ENCODE results near the gene EEPD1. TPM values are rescaled to one million over a fixed set of nuclear protein-coding genes. Genes with fewer than 3 reads are reported as not detected.
"Not testable (repeated sequence)": the region's sequence is repeated elsewhere in the genome, so short reads cannot be mapped to it uniquely, and the experiment has no call there.

The EEPD1 gene
- total RNA-seq, 2 experiments from 2014 or later, result 1.4 to 3.3 TPM

- DNase-seq (peak; percentile 27), ATAC-seq (no peak)
- Mint-ChIP-seq H3K27ac (no peak overlapping the region), H3K27me3 (peaks cover 3% of the 10 kb centered on the region), H3K4me3 (no peak overlapping the region), H3K4me1 (peaks cover 2% of the 10 kb centered on the region), H3K36me3 (no peaks in the 10 kb centered on the region), H3K9me3 (ENCODE audit: low read depth) (no peaks in the 10 kb centered on the region)
- CTCF ChIA-PET, result interaction anchor here (1.2 kb wide), 1 partner anchor 394 kb away, joined by 3 read pairs; no protein-coding TSS in a partner anchor
Measured at GRCh38 chr7:36310897-36311296, 157.8 kb downstream of the EEPD1 start.

GRCh38 chr7:36311539-36311938, 158.5 kb downstream of the EEPD1 start:
- ATAC-seq (no peak), DNase-seq (no peak)
- H3K4me3 Mint-ChIP-seq, result no peak overlapping the region
- CTCF ChIA-PET, result interaction anchor here (1.0 to 1.2 kb wide), 2 partner anchors 24 to 395 kb away, joined by 3 read pairs; no protein-coding TSS in a partner anchor
- H3K36me3 Mint-ChIP-seq, result no peaks in the 10 kb centered on the region
- H3K4me1 Mint-ChIP-seq, result peaks cover 2% of the 10 kb centered on the region
- H3K27me3 Mint-ChIP-seq, result peaks cover 3% of the 10 kb centered on the region
- H3K27ac Mint-ChIP-seq, result no peak overlapping the region
- H3K9me3 Mint-ChIP-seq (ENCODE audit: low read depth), result no peaks in the 10 kb centered on the region

- no peak overlapping the region for H3K27ac Mint-ChIP-seq
- H3K4me3 Mint-ChIP-seq, result no peak overlapping the region
- ATAC-seq (peak; percentile 80), DNase-seq (peak; percentile 58)
- no peaks in the 10 kb centered on the region for H3K36me3 Mint-ChIP-seq
- peaks cover 2% of the 10 kb centered on the region for H3K4me1 Mint-ChIP-seq
- H3K9me3 Mint-ChIP-seq (ENCODE audit: low read depth), result no peaks in the 10 kb centered on the region
- CTCF ChIA-PET, result interaction anchor here (1.0 kb wide), 1 partner anchor 25 kb away, joined by 3 read pairs; no protein-coding TSS in a partner anchor
- H3K27me3 Mint-ChIP-seq, result peaks cover 3% of the 10 kb centered on the region
Measured at GRCh38 chr7:36312064-36312914, 159.2 kb downstream of the EEPD1 start.

GRCh38 chr7:36312915-36313334, 159.9 kb downstream of the EEPD1 start:
- DNase-seq (no peak), ATAC-seq (no peak)
- H3K27me3 Mint-ChIP-seq, result peaks cover 3% of the 10 kb centered on the region
- H3K36me3 Mint-ChIP-seq, result no peaks in the 10 kb centered on the region
- H3K27ac Mint-ChIP-seq, result no peak overlapping the region
- CTCF ChIA-PET, result no interaction called here
- H3K4me3 Mint-ChIP-seq, result no peak overlapping the region
- H3K9me3 Mint-ChIP-seq (ENCODE audit: low read depth), result no peaks in the 10 kb centered on the region
- peaks cover 2% of the 10 kb centered on the region for H3K4me1 Mint-ChIP-seq

GRCh38 chr7:36313607-36314006, 160.6 kb downstream of the EEPD1 start:
- Mint-ChIP-seq H3K4me1 (peaks cover 2% of the 10 kb centered on the region), H3K4me3 (no peak overlapping the region), H3K27ac (no peak overlapping the region), H3K27me3 (peaks cover 3% of the 10 kb centered on the region), H3K36me3 (no peaks in the 10 kb centered on the region), H3K9me3 (ENCODE audit: low read depth) (no peaks in the 10 kb centered on the region)
- DNase-seq, result no peak
- CTCF ChIA-PET, result no interaction called here
- no peak for ATAC-seq

GRCh38 chr7:36314491-36314890, 161.4 kb downstream of the EEPD1 start:
- H3K27me3 Mint-ChIP-seq, result peaks cover 3% of the 10 kb centered on the region
- no peak overlapping the region for H3K4me3 Mint-ChIP-seq
- ATAC-seq (no peak), DNase-seq (no peak)
- no peaks in the 10 kb centered on the region for H3K36me3 Mint-ChIP-seq
- no peaks in the 10 kb centered on the region for H3K9me3 Mint-ChIP-seq (ENCODE audit: low read depth)
- peaks cover 2% of the 10 kb centered on the region for H3K4me1 Mint-ChIP-seq
- CTCF ChIA-PET, result no interaction called here
- H3K27ac Mint-ChIP-seq, result no peak overlapping the region

- no peak for DNase-seq
- Mint-ChIP-seq H3K9me3 (ENCODE audit: low read depth) (no peaks in the 10 kb centered on the region), H3K36me3 (no peaks in the 10 kb centered on the region), H3K27ac (no peak overlapping the region), H3K27me3 (peaks cover 3% of the 10 kb centered on the region), H3K4me1 (peaks cover 2% of the 10 kb centered on the region), H3K4me3 (no peak overlapping the region)
- ATAC-seq, result no peak
- CTCF ChIA-PET, result interaction anchor here (1.1 kb wide), 1 partner anchor 52 kb away, joined by 3 read pairs; a partner anchor contains a TSS
Measured at GRCh38 chr7:36315309-36315944, 162.4 kb downstream of the EEPD1 start.

- DNase-seq, result no peak
- H3K27me3 Mint-ChIP-seq, result peaks cover 8% of the 10 kb centered on the region
- CTCF ChIA-PET, result interaction anchor here (1.1 kb wide), 1 partner anchor 51 kb away, joined by 3 read pairs; a partner anchor contains a TSS
- H3K4me1 Mint-ChIP-seq, result peaks cover 2% of the 10 kb centered on the region
- no peak overlapping the region for H3K4me3 Mint-ChIP-seq
- H3K36me3 Mint-ChIP-seq, result no peaks in the 10 kb centered on the region
- no peaks in the 10 kb centered on the region for H3K9me3 Mint-ChIP-seq (ENCODE audit: low read depth)
- no peak for ATAC-seq
- H3K27ac Mint-ChIP-seq, result no peak overlapping the region
Measured at GRCh38 chr7:36316319-36316718, 163.3 kb downstream of the EEPD1 start.

- H3K36me3 Mint-ChIP-seq, result no peaks in the 10 kb centered on the region
- ATAC-seq, result no peak
- CTCF ChIA-PET, result interaction anchor here (0.9 to 3.7 kb wide), 4 partner anchors 10 to 332 kb away, joined by 3 to 22 read pairs (median 10); no protein-coding TSS in a partner anchor
Measured at GRCh38 chr7:36317276-36317675, 164.2 kb downstream of the EEPD1 start.

GRCh38 chr7:36318116-36318515, 165.1 kb downstream of the EEPD1 start:
- CTCF ChIA-PET, result interaction anchor here (1.0 to 3.7 kb wide), 15 partner anchors 9 to 404 kb away, joined by 3 to 22 read pairs (median 8); a partner anchor contains a TSS
- ATAC-seq, result no peak

More at GRCh38 chr7:36317276-36317675, 164.2 kb downstream of the EEPD1 start:
- Mint-ChIP-seq H3K4me1 (peaks cover 2% of the 10 kb centered on the region), H3K9me3 (ENCODE audit: low read depth) (no peaks in the 10 kb centered on the region), H3K27me3 (peaks cover 8% of the 10 kb centered on the region), H3K27ac (no peak overlapping the region), H3K4me3 (no peak overlapping the region)
- DNase-seq, result no peak

GRCh38 chr7:36321284-36321683, 168.2 kb downstream of the EEPD1 start:
- CTCF ChIA-PET, result interaction anchor here (0.7 to 1.0 kb wide), 2 partner anchors 22 to 43 kb away, joined by 3 to 5 read pairs; no protein-coding TSS in a partner anchor
- H3K9me3 Mint-ChIP-seq (ENCODE audit: low read depth); H3K27ac Mint-ChIP-seq; DNase-seq; H3K4me3 Mint-ChIP-seq; H3K36me3 Mint-ChIP-seq; H3K4me1 Mint-ChIP-seq; ATAC-seq; H3K27me3 Mint-ChIP-seq: not testable (repeated sequence)

More at GRCh38 chr7:36318116-36318515, 165.1 kb downstream of the EEPD1 start:
- Mint-ChIP-seq H3K27ac (no peak overlapping the region), H3K4me1 (peaks cover 2% of the 10 kb centered on the region), H3K27me3 (peaks cover 8% of the 10 kb centered on the region), H3K36me3 (no peaks in the 10 kb centered on the region), H3K4me3 (no peak overlapping the region), H3K9me3 (ENCODE audit: low read depth) (no peaks in the 10 kb centered on the region)
- no peak for DNase-seq

- no peaks in the 10 kb centered on the region for H3K36me3 Mint-ChIP-seq
- CTCF ChIA-PET, result no interaction called here
- H3K27ac Mint-ChIP-seq, result no peak overlapping the region
Measured at GRCh38 chr7:36336390-36336789, 183.3 kb downstream of the EEPD1 start.

GRCh38 chr7:36338256-36338655, 185.2 kb downstream of the EEPD1 start:
- no peaks in the 10 kb centered on the region for H3K4me1 Mint-ChIP-seq
- DNase-seq (no peak), ATAC-seq (no peak)
- no peak overlapping the region for H3K27ac Mint-ChIP-seq
- peaks cover 5% of the 10 kb centered on the region for H3K27me3 Mint-ChIP-seq
- H3K9me3 Mint-ChIP-seq (ENCODE audit: low read depth), result no peaks in the 10 kb centered on the region
- H3K4me3 Mint-ChIP-seq, result no peak overlapping the region
- CTCF ChIA-PET, result no interaction called here
- H3K36me3 Mint-ChIP-seq, result peaks cover 1% of the 10 kb centered on the region

More at GRCh38 chr7:36336390-36336789, 183.3 kb downstream of the EEPD1 start:
- no peak for DNase-seq
- Mint-ChIP-seq H3K4me3 (no peak overlapping the region), H3K4me1 (no peaks in the 10 kb centered on the region), H3K27me3 (no peaks in the 10 kb centered on the region), H3K9me3 (ENCODE audit: low read depth) (no peaks in the 10 kb centered on the region)
- ATAC-seq, result no peak

Data from activated CD8-positive, alpha-beta memory T cell treated with anti-CD3 and anti-CD28 coated beads, Interleukin-2, amount 10 ng/mL, durations not matched to agents 7 days and 5 days (primary cell).